ENCODE results near the gene TTLL5. TPM values are rescaled to one million over a fixed set of nuclear protein-coding genes. Genes with fewer than 3 reads are reported as not detected.

Gene TTLL5
- total RNA-seq, 3 donors from 2014 or later, result 21.9 to 66.6 (median 35.7) TPM

DNA sequence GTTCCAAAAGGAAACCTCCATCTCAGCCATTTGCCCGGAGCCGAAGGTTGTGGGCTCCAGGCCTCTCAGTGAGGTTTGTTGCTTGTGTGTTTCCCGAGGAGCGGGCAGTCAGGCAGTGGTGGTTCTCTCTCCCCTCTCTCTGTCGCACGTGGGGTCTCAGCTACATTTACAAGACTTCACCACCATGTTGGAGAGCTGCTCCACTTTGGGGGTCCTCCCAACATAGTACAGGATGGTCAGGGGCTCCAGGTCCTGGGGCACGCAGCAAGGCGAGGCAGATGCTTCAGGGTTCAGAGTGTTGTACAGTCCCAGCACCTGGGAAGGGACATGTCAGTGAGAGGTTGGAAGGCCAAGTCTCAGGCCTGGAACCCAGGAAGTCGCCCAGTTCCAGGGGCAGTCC, 298.0 kb downstream of the TTLL5 start:
- DNase-seq (ENCODE audit: low spot score in 2 of 2), result no peak
- H3K4me1 ChIP-seq, result no peaks in the 10 kb centered on the region
- peaks cover 8% of the 10 kb centered on the region for H3K36me3 ChIP-seq
- H3K27ac ChIP-seq, result no peak overlapping the region
- H3K4me3 ChIP-seq, result no peak overlapping the region
- no peaks in the 10 kb centered on the region for H3K9me3 ChIP-seq
- intact Hi-C loops (cut with DNase I; ENCODE audit: low total_unique reads), result no loop called here
- no peaks in the 10 kb centered on the region for H3K27me3 ChIP-seq
- TF ChIP-seq POLR2AphosphoS5 (IDR thresholded peaks at IDR 0.05) (no peak), POLR2A (IDR thresholded peaks at IDR 0.05) (no peak)
- TF ChIP-seq, protein P1, sequence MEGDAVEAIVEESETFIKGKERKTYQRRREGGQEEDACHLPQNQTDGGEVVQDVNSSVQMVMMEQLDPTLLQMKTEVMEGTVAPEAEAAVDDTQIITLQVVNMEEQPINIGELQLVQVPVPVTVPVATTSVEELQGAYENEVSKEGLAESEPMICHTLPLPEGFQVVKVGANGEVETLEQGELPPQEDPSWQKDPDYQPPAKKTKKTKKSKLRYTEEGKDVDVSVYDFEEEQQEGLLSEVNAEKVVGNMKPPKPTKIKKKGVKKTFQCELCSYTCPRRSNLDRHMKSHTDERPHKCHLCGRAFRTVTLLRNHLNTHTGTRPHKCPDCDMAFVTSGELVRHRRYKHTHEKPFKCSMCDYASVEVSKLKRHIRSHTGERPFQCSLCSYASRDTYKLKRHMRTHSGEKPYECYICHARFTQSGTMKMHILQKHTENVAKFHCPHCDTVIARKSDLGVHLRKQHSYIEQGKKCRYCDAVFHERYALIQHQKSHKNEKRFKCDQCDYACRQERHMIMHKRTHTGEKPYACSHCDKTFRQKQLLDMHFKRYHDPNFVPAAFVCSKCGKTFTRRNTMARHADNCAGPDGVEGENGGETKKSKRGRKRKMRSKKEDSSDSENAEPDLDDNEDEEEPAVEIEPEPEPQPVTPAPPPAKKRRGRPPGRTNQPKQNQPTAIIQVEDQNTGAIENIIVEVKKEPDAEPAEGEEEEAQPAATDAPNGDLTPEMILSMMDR (IDR thresholded peaks at IDR 0.05), result no peak

DNA sequence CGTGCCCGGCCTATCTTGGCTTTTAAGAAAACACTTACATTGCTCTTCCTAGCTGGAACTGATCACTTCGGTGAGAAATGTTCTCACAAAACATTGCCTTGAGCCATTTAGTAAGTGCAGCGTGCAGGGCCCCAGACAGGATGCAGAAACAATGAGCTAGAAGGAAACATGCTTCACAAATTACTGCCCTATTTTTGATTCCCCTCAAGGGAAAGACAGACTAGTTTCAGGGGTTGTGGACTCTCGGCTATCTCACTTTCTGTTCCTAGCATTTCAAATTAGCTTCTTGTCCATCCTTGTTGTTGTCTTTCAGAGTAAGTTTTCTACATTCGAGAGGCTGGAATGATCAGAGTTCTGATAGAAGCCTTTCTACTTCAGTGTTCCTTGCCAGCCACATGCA, 299.2 kb downstream of the TTLL5 start:
- TF ChIP-seq POLR2AphosphoS5 (IDR thresholded peaks at IDR 0.05) (no peak), POLR2A (IDR thresholded peaks at IDR 0.05) (no peak)
- TF ChIP-seq, protein P1 (IDR thresholded peaks at IDR 0.05), result no peak
- H3K9me3 ChIP-seq, result no peaks in the 10 kb centered on the region
- intact Hi-C loops (cut with DNase I; ENCODE audit: low total_unique reads), result no loop called here
- no peaks in the 10 kb centered on the region for H3K27me3 ChIP-seq
- no peak for DNase-seq (ENCODE audit: low spot score in 2 of 2)
- H3K4me1 ChIP-seq, result no peaks in the 10 kb centered on the region
- peak overlapping the region in 1 of 2 donors; percentile 48 for H3K27ac ChIP-seq
- H3K36me3 ChIP-seq, result peaks cover 8% of the 10 kb centered on the region
- H3K4me3 ChIP-seq, result no peak overlapping the region

DNA sequence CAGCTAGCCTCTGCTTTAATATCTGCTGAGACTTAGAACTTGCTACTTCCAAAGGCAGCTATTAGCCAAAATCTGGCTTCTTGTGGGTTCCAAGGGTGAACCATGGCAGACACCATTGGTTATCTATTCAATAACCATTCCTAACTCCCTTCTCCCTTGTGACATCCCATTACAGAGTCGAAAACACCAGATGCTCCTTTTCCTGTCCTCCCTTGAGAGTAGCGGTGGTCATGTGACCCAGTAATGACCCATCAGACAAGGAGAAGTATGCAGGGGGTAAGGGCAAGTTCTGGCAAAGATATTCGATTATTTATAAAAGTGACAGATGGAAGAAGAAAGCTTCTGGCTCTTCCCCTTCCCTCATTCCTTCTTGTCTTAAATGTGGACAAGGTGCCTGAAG, 300.6 kb downstream of the TTLL5 start:
- DNase-seq (ENCODE audit: low spot score in 2 of 2), result no peak
- H3K4me3 ChIP-seq, result no peak overlapping the region
- TF ChIP-seq POLR2AphosphoS5 (IDR thresholded peaks at IDR 0.05) (no peak), POLR2A (IDR thresholded peaks at IDR 0.05) (no peak)
- TF ChIP-seq, protein P1 (IDR thresholded peaks at IDR 0.05), result no peak
- no peak overlapping the region for H3K27ac ChIP-seq
- intact Hi-C loops (cut with DNase I; ENCODE audit: low total_unique reads), result no loop called here
- H3K9me3 ChIP-seq, result no peaks in the 10 kb centered on the region
- peaks cover 8% of the 10 kb centered on the region for H3K36me3 ChIP-seq
- H3K27me3 ChIP-seq, result no peaks in the 10 kb centered on the region
- H3K4me1 ChIP-seq, result no peaks in the 10 kb centered on the region

DNA sequence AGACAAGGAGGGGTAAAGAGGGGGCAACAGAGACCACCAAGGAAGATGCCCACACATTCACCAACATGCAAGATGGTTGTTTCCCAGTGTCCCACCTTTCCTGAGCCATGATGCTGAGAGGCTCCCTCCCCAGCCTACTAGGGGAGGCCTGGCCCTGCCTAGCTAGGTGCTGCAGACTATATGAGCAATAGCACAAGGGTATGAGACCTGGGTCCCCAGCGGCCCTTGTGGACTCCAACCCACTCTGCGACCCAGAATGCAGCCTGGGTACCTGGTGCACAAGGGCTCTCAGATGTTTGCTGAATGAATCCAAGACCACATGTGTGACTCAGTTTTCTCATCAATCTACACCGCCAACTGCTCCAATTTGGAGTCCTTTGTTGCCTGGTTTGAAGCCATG, 306.8 kb downstream of the TTLL5 start:
- peak overlapping the region; percentile 65 to 68 for H3K27ac ChIP-seq
- no peaks in the 10 kb centered on the region for H3K4me1 ChIP-seq
- TF ChIP-seq POLR2AphosphoS5 (IDR thresholded peaks at IDR 0.05) (no peak), POLR2A (IDR thresholded peaks at IDR 0.05) (no peak)
- TF ChIP-seq, protein P1 (IDR thresholded peaks at IDR 0.05), result no peak
- H3K27me3 ChIP-seq, result no peaks in the 10 kb centered on the region
- intact Hi-C loops (cut with DNase I; ENCODE audit: low total_unique reads), result no loop called here
- peaks cover 6% of the 10 kb centered on the region for H3K36me3 ChIP-seq
- no peaks in the 10 kb centered on the region for H3K9me3 ChIP-seq
- DNase-seq (ENCODE audit: low spot score in 2 of 2), result no peak
- H3K4me3 ChIP-seq, result no peak overlapping the region

- Histone ChIP-seq H3K27ac (peak overlapping the region; percentile 65 to 68), H3K27me3 (no peaks in the 10 kb centered on the region), H3K9me3 (no peaks in the 10 kb centered on the region), H3K4me3 (no peak overlapping the region), H3K36me3 (peaks cover under 1% of the 10 kb centered on the region), H3K4me1 (no peaks in the 10 kb centered on the region)
- intact Hi-C loops (cut with DNase I; ENCODE audit: low total_unique reads), result no loop called here
- no peak for DNase-seq (ENCODE audit: low spot score in 2 of 2)
- TF ChIP-seq POLR2A (IDR thresholded peaks at IDR 0.05) (no peak), POLR2AphosphoS5 (IDR thresholded peaks at IDR 0.05) (no peak)
- TF ChIP-seq, protein P1 (IDR thresholded peaks at IDR 0.05), result no peak
These were observed 307.4 kb downstream of the TTLL5 start for GRCh38 chr14:75968456-75968855.
